K562 (cell line): Measurements from ENCODE around the gene CATSPER4. TPM values are rescaled to one million over a fixed set of nuclear protein-coding genes. Genes with fewer than 3 reads are reported as not detected.

Experiments used
- ARID2 ChIP-seq: fragments of 450-650 bp; IDR thresholded peaks from 2 replicates; pipeline ENCODE4 v1.6.1; 2017; ENCODE audit warnings: antibody characterized with exemption, mild to moderate bottlenecking
- ATF1 ChIP-seq, 2 experiments: fragments of 450-650 bp in 1 of 2; IDR thresholded peaks; 2 replicates each; pipeline ENCODE4 v1.6.1; 2016; ENCODE audit warnings: missing compliant biosample characterization in 1 of 2, missing genetic modification characterization in 1 of 2
- DEAF1 ChIP-seq: fragments of 450-650 bp; formaldehyde crosslinking; IDR thresholded peaks from 2 replicates; pipeline ENCODE4 v1.4.0; 2020; ENCODE audit warnings: mild to moderate bottlenecking, moderate library complexity
- EGR1 ChIP-seq: fragments of 450-650 bp; conservative IDR thresholded peaks from 2 replicates; pipeline ENCODE4 v1.6.1; 2017; ENCODE audit warnings: mild to moderate bottlenecking
- ETV5 ChIP-seq: sonication (generic); formaldehyde crosslinking; IDR thresholded peaks from 2 replicates; pipeline ENCODE4 v1.4.0; 2020; ENCODE audit warnings: low read depth, mild to moderate bottlenecking, missing genetic modification reagents
- HMG20A ChIP-seq: fragments of 450-650 bp; formaldehyde crosslinking; conservative IDR thresholded peaks from 2 replicates; pipeline ENCODE4 v1.4.0; 2020; ENCODE audit warnings: mild to moderate bottlenecking, mixed read lengths
- HNRNPLL ChIP-seq: fragments of 200-400 bp; formaldehyde crosslinking; IDR thresholded peaks from 2 replicates; pipeline ENCODE4 v1.6.1; 2017; ENCODE audit warnings: low read length, low read depth, mild to moderate bottlenecking; ENCODE audit not compliant: poor library complexity, severe bottlenecking
- IFI16 ChIP-seq: fragments of 250-450 bp; sonication (Bioruptor Pico); IDR thresholded peaks from 2 replicates; pipeline ENCODE4 v2.1.2; 2022; ENCODE audit warnings: mild to moderate bottlenecking, inconsistent platforms
- KDM4B ChIP-seq, 2 experiments: fragments of 450-650 bp in 1 of 2; sonication (generic) in 1 of 2; IDR thresholded peaks; 2 replicates each; pipeline ENCODE4 v1.6.1; 2016 to 2017; ENCODE audit warnings: borderline replicate concordance in 2 of 2, antibody characterized with exemption in 1 of 2, low read depth in 1 of 2, mild to moderate bottlenecking in 1 of 2
- NELFE ChIP-seq: IDR thresholded peaks from 2 replicates; pipeline ENCODE4 v1.6.1; 2011; ENCODE audit warnings: mild to moderate bottlenecking; ENCODE audit not compliant: insufficient read depth, insufficient read length
- PATZ1 ChIP-seq: fragments of 250-450 bp; sonication (Bioruptor Pico); IDR thresholded peaks from 2 replicates; pipeline ENCODE4 v1.5.0; 2020; ENCODE audit warnings: mild to moderate bottlenecking, borderline replicate concordance
- PHB ChIP-seq: fragments of 250-450 bp; sonication (Bioruptor Pico); IDR thresholded peaks from 2 replicates; pipeline ENCODE4 v1.5.0; 2021
- PML ChIP-seq: IDR thresholded peaks from 2 replicates; pipeline ENCODE4 v1.6.1; 2012; ENCODE audit warnings: low read length, inconsistent platforms
- POLR2B ChIP-seq: fragments of 450-650 bp; IDR thresholded peaks from 2 replicates; pipeline ENCODE4 v1.6.1; 2018; ENCODE audit warnings: low read depth; ENCODE audit not compliant: partially characterized antibody
- SNAPC5 ChIP-seq: fragments of 250-450 bp; sonication (Bioruptor Pico); IDR thresholded peaks from 2 replicates; pipeline ENCODE4 v1.8.0; 2021; ENCODE audit warnings: moderate library complexity, mild to moderate bottlenecking, inconsistent platforms
- TAL1 ChIP-seq: fragments of 450-650 bp; IDR thresholded peaks from 2 replicates; pipeline ENCODE4 v1.6.1; 2016; ENCODE audit warnings: mild to moderate bottlenecking
- ZBTB12 ChIP-seq: fragments of 250-450 bp; sonication (Bioruptor Pico); IDR thresholded peaks from 2 replicates; pipeline ENCODE4 v1.4.0; 2020
- ZC3H4 ChIP-seq: sonication (generic); formaldehyde crosslinking; IDR thresholded peaks from 2 replicates; pipeline ENCODE4 v1.9.0; 2021; ENCODE audit warnings: missing genetic modification reagents, borderline replicate concordance
- ZFX ChIP-seq: sonication (generic); formaldehyde crosslinking; IDR thresholded peaks from 2 replicates; pipeline ENCODE4 v1.8.0; 2022; ENCODE audit warnings: mild to moderate bottlenecking, missing genetic modification reagents, moderate library complexity
- ZNF134 ChIP-seq: fragments of 250-450 bp; sonication (Bioruptor Pico); conservative IDR thresholded peaks from 2 replicates; pipeline ENCODE4 v1.4.0; 2020
- ZNF232 ChIP-seq: sonication (generic); formaldehyde crosslinking; IDR thresholded peaks from 2 replicates; pipeline ENCODE4 v1.8.0; 2022; ENCODE audit warnings: mild to moderate bottlenecking, missing genetic modification reagents
- ZNF253 ChIP-seq: fragments of 250-450 bp; sonication (Bioruptor Pico); conservative IDR thresholded peaks from 2 replicates; pipeline ENCODE4 v1.6.1; 2021; ENCODE audit warnings: mild to moderate bottlenecking
- ZNF583 ChIP-seq: fragments of 250-450 bp; sonication (Bioruptor Pico); IDR thresholded peaks from 2 replicates; pipeline ENCODE4 v1.4.0; 2020
- ZNF76 ChIP-seq: fragments of 250-450 bp; sonication (Bioruptor Pico); IDR thresholded peaks from 2 replicates; pipeline ENCODE4 v1.4.0; 2020; ENCODE audit warnings: mild to moderate bottlenecking, moderate library complexity, borderline replicate concordance
- ZNF764 ChIP-seq: fragments of 250-450 bp; sonication (Bioruptor Pico); IDR thresholded peaks from 2 replicates; pipeline ENCODE4 v1.4.0; 2020; ENCODE audit warnings: low read depth, mild to moderate bottlenecking, moderate library complexity
- polyA plus RNA-seq, 8 experiments: library from polyadenylated mRNA; depleted of rRNA in 4 of 8; stranded (reverse) in 5 of 8; unstranded in 3 of 8; fragments of >200 nt; fragmentation: Nextera tagmentation in 2 of 8; fragmentation: Illumina TruSeq in 1 of 8; extraction: Ambion mirVana in 2 of 8; extraction: Trizol in 1 of 8; gene quantifications; 2 replicates each; pipeline versions ENCODE4 v1.2.1 to v1.2.3, GENCODE V29; 2011 to 2014; ENCODE audit warnings: inconsistent platforms in 1 of 8, missing spikeins in 1 of 8
- total RNA-seq, 7 experiments: library from RNA; depleted of rRNA in 6 of 7; stranded (reverse); fragments of >200 nt in 6 of 7; fragmentation: Illumina TruSeq in 2 of 7; extraction: Trizol in 2 of 7; gene quantifications; 2 replicates each; pipeline versions ENCODE4 v1.2.1 to v1.2.3, GENCODE V29; 2011 to 2021; ENCODE audit warnings: low replicate concordance in 1 of 7

The CATSPER4 gene
- total and polyA plus RNA-seq, 9 of the 15 experiments (the other 6 are each of a cell fraction or from before 2014, with no cell fraction given): 0.04 to 0.13 TPM; not detected in 7

- TF ChIP-seq POLR2B (peak; percentile 97), PATZ1 (CRISPR knock-in tag) (no peak), ZNF134 (CRISPR knock-in tag) (no peak), PML (peak; percentile 87), HMG20A (CRISPR knock-in tag) (peak; percentile 26; the same call in 1 of the 2 replicates), IFI16 (CRISPR knock-in tag) (no peak), ZNF253 (CRISPR knock-in tag) (no peak), ZNF764 (CRISPR knock-in tag) (0 out of 2 replicates have a peak, but pooled peaks have one; percentile 49), ZNF76 (peak; percentile 72), ZNF583 (CRISPR knock-in tag) (peak; percentile 57; the same call in 1 of the 2 replicates), PHB (CRISPR knock-in tag) (peak; percentile 60; the same call in 1 of the 2 replicates), NELFE (no peak), ARID2 (no peak), ZBTB12 (peak; percentile 54; the same call in 1 of the 2 replicates), DEAF1 (CRISPR knock-in tag) (no peak; the same call in 1 of the 2 replicates), ATF1 (CRISPR knock-in tag; IDR thresholded peaks at IDR 0.05) (no peak; the same call in 1 of the 2 replicates), ATF1 (tag; IDR thresholded peaks at IDR 0.05) (peak; percentile 95), KDM4B (IDR thresholded peaks at IDR 0.05; ENCODE audit: borderline replicate concordance in 2 of 2, low read depth in 1 of 2) (0 out of 4 replicates have a peak, but pooled peaks of 1 of the 2 experiments have one; percentile 29), ZFX (CRISPR knock-in tag) (peak; percentile 95), SNAPC5 (CRISPR knock-in tag) (no peak), ZC3H4 (CRISPR knock-in tag) (peak; percentile 66; the same call in 1 of the 2 replicates), ETV5 (CRISPR knock-in tag) (peak; percentile 52; the same call in 1 of the 2 replicates), TAL1 (no peak), EGR1 (peak; percentile 93), HNRNPLL (peak; percentile 57), ZNF232 (no peak; the same call in 1 of the 2 replicates)
Observed at GRCh38 chr1:26233903-26234643, 43.7 kb downstream of the CATSPER4 start, which contains the start of gene CEP85 (continued).
